A549 (cell line): Measurements from ENCODE around the gene PDZD4. TPM values are rescaled to one million over a fixed set of nuclear protein-coding genes. Genes with fewer than 3 reads are reported as not detected.
"Not testable (repeated sequence)": the region's sequence is repeated elsewhere in the genome, so short reads cannot be mapped to it uniquely, and the experiment has no call there.

Source experiments
- ATAC-seq, 2 experiments: fragments of 200-7000 bp in 1 of 2; fragments of >200 bp in 1 of 2; cut with Nextera tagmentation in 1 of 2; cut with Tn5 transposase in 1 of 2; 3 replicates each; pipeline versions ENCODE4 v1.8.0 to v1.9.1; 2018 to 2020; ENCODE audit warnings: mild to moderate bottlenecking in 1 of 2, moderate library complexity in 1 of 2
- CTCF ChIA-PET: fragments of 300-600 bp; sonication (Branson Sonifier 250); formaldehyde crosslinking; extraction: SDS; loops from one replicate; lab custom pipeline; 2021; ENCODE audit warnings: antibody characterized with exemption, inconsistent platforms; lab: Yijun Ruan, JAX
- POLR2A ChIA-PET: fragments of 350-600 bp; formaldehyde crosslinking; extraction: SDS; loops from one replicate; lab custom pipeline; 2021; ENCODE audit warnings: antibody characterized with exemption, inconsistent platforms; lab: Yijun Ruan, JAX
- DNase-seq, 2 experiments: peaks; one replicate each; pipeline versions ENCODE4 v3.0.0 to v3.0.0-alpha.2; 2011 to 2016; ENCODE audit warnings: low read depth in 1 of 2, low spot score in 1 of 2
- FAIRE-seq: peaks from 2 replicates; lab custom pipeline; 2011; peaks lifted over from hg19 to GRCh38; lab: Jason Lieb, UNC
- H3K27ac ChIP-seq, 2 experiments: fragments of >200 bp; sonication (Bioruptor Twin); formaldehyde crosslinking; 3 replicates each; pipeline ENCODE4 v1.5.1; 2016 to 2017
- H3K4me1 ChIP-seq: fragments of >200 bp; sonication (Bioruptor Twin); formaldehyde crosslinking; 3 replicates; pipeline ENCODE4 v1.6.1; 2016
- H3K4me2 ChIP-seq: fragments of >200 bp; sonication (Bioruptor Twin); formaldehyde crosslinking; 3 replicates; pipeline ENCODE4 v1.6.1; 2016
- H3K4me3 ChIP-seq: fragments of >200 bp; sonication (Bioruptor Twin); formaldehyde crosslinking; 3 replicates; pipeline ENCODE4 v1.5.1; 2016
- H3K9me3 ChIP-seq: fragments of >200 bp; sonication (Bioruptor Twin); formaldehyde crosslinking; 3 replicates; pipeline ENCODE4 v1.6.1; 2016
- CHD2 ChIP-seq: fragments of 150-350 bp; IDR thresholded peaks from 2 replicates; pipeline ENCODE4 v1.6.1; 2014; ENCODE audit warnings: low read length; ENCODE audit not compliant: partially characterized antibody
- CHD4 ChIP-seq: fragments of 200-600 bp; sonication (generic); IDR thresholded peaks from 2 replicates; pipeline ENCODE4 v1.6.1; 2016; ENCODE audit warnings: antibody characterized with exemption, mild to moderate bottlenecking, borderline replicate concordance
- GATA3 ChIP-seq: IDR thresholded peaks from 2 replicates; pipeline ENCODE4 v1.6.1; 2012; ENCODE audit warnings: borderline replicate concordance
- JUN ChIP-seq, 2 experiments: fragments of >200 bp; sonication (Bioruptor Twin); formaldehyde crosslinking; IDR thresholded peaks; 2 replicates in 1 of 2; 3 replicates in 1 of 2; pipeline ENCODE4 v1.6.1; 2016 to 2017
- KDM5A ChIP-seq: fragments of 200-600 bp; sonication (generic); IDR thresholded peaks from 2 replicates; pipeline ENCODE4 v1.6.1; 2016; ENCODE audit warnings: antibody characterized with exemption, mild to moderate bottlenecking
- MAFK ChIP-seq: fragments of 450-650 bp; IDR thresholded peaks from 2 replicates; pipeline ENCODE4 v1.6.1; 2014; ENCODE audit not compliant: partially characterized antibody
- MAZ ChIP-seq: fragments of 150-350 bp; IDR thresholded peaks from 2 replicates; pipeline ENCODE4 v1.6.1; 2014; ENCODE audit warnings: antibody characterized with exemption, low read depth, low read length, borderline replicate concordance
- MYC ChIP-seq: IDR thresholded peaks from 2 replicates; pipeline ENCODE4 v1.6.1; 2012; ENCODE audit warnings: mild to moderate bottlenecking, inconsistent platforms, low read length, improper control_type of control experiment, borderline replicate concordance
- NPAS2 ChIP-seq: fragments of 250-450 bp; sonication (Bioruptor Pico); IDR thresholded peaks from 2 replicates; pipeline ENCODE4 v1.8.0; 2022; ENCODE audit warnings: mild to moderate bottlenecking, moderate library complexity, borderline replicate concordance
- NR3C1 ChIP-seq: fragments of >200 bp; sonication (Bioruptor Twin); formaldehyde crosslinking; IDR thresholded peaks from 3 replicates; pipeline ENCODE4 v1.6.1; 2017
- POLR2A ChIP-seq: IDR thresholded peaks from 2 replicates; pipeline ENCODE4 v1.6.1; 2012; ENCODE audit warnings: mild to moderate bottlenecking, low read length
- POLR2AphosphoS2 ChIP-seq: conservative IDR thresholded peaks from 2 replicates; pipeline ENCODE4 v1.6.1; 2012; ENCODE audit warnings: low read length, improper control_type of control experiment, inconsistent platforms
- RAD21 ChIP-seq, 2 experiments: fragments of >200 bp in 1 of 2; sonication (Bioruptor Twin) in 1 of 2; formaldehyde crosslinking in 1 of 2; IDR thresholded peaks in 1 of 2; conservative IDR thresholded peaks in 1 of 2; 2 replicates in 1 of 2; 3 replicates in 1 of 2; pipeline ENCODE4 v1.6.1; 2012 to 2018; ENCODE audit warnings: inconsistent platforms in 1 of 2
- RARB ChIP-seq: fragments of 250-450 bp; sonication (Bioruptor Pico); IDR thresholded peaks from 2 replicates; pipeline ENCODE4 v1.8.0; 2021; ENCODE audit warnings: mild to moderate bottlenecking, moderate library complexity
- RFX5 ChIP-seq: fragments of 450-650 bp; IDR thresholded peaks from 2 replicates; pipeline ENCODE4 v1.7.1; 2014; ENCODE audit warnings: antibody characterized with exemption, mild to moderate bottlenecking, moderate library complexity
- RNF2 ChIP-seq: fragments of 200-600 bp; sonication (generic); IDR thresholded peaks from 2 replicates; pipeline ENCODE4 v1.6.1; 2016; ENCODE audit warnings: low read depth, mild to moderate bottlenecking, antibody characterized with exemption, moderate library complexity, borderline replicate concordance
- TFCP2L1 ChIP-seq: fragments of 250-450 bp; sonication (Bioruptor Pico); IDR thresholded peaks from 2 replicates; pipeline ENCODE4 v1.5.0; 2021; ENCODE audit warnings: mild to moderate bottlenecking
- WGBS: methylation state at CpG from one replicate; pipeline ENCODE4 v1.1.6; 2017; ENCODE audit errors: missing lambda C conversion rate; 5-methylcytosine and 5-hydroxymethylcytosine counted together
- polyA plus RNA-seq, 4 experiments: library from polyadenylated mRNA; depleted of rRNA in 3 of 4; stranded (reverse); fragments of >200 nt; fragmentation: RNase III in 1 of 4; extraction: RNeasy Plus Mini Kit Qiagen cat#74134 plus additional on column Dnase treatment in 1 of 4; gene quantifications; 2 replicates in 3 of 4; 3 replicates in 1 of 4; pipeline ENCODE4 v1.2.3, GENCODE V29; 2011 to 2017
- TF ChIP-seq, protein P1 (sequence below): IDR thresholded peaks from 2 replicates; pipeline ENCODE4 v1.6.1; 2012
- TF ChIP-seq, protein P2 (sequence below): fragments of >200 bp; sonication (Bioruptor Twin); formaldehyde crosslinking; IDR thresholded peaks from 3 replicates; pipeline ENCODE4 v1.5.1; 2016
- TF ChIP-seq, protein P3 (sequence below): fragments of 150-350 bp; IDR thresholded peaks from 2 replicates; pipeline ENCODE4 v1.6.1; 2014; ENCODE audit warnings: low read depth, mild to moderate bottlenecking, low read length

Gene PDZD4
- polyA plus RNA-seq, 2 of the 4 experiments (the other 2 are of a cell fraction), result 1.2 to 3.0 TPM

DNA sequence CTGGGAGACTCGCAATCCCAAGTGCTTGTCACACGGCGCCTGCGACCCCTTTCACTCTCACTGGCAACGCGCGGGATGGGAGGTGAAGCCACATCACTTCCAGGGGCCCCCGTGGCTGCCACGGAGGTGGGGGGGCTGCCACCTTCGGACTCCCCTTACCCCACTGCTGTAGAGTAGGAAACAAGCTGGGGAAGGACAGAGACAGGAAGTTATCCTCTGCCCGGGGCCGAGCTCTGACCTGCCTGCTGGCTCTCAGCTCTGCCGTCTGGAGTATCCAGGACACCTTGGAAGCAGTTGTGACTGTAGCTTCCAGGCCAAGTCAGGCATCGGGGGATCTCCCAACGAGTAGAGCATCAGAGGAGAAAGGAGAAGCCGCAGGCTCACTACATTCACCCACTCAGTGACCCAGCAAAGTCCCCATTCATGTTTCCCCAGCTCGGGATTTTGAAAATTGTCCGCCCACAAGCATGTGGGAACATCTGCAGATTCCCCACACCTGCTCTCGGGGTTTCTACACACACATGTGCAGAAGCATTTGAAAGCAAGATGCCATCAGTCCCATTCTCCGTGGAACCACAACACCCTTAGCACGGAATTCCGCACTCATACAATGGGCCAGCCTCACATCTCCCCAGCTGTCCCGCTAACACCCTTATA is 10.8 kb downstream of the PDZD4 start:
- Histone ChIP-seq H3K9me3 (no peaks in the 10 kb centered on the region), H3K4me1 (no peaks in the 10 kb centered on the region; the same call in 2 of the 3 replicates), H3K4me2 (peak overlapping the region; percentile 96)
- CTCF ChIA-PET, result interaction anchor here (1.2 to 2.5 kb wide), 3 partner anchors 22 to 210 kb away, joined by 3 to 6 read pairs (median 3); no protein-coding TSS in a partner anchor
- FAIRE-seq (no peak), ATAC-seq (peak in 1 of 2 experiments; percentile 59; a peak in 3 of 6 replicates)
- 55% methylated on average over 22 of the region's 23 CpGs for WGBS
- TF ChIP-seq JUN (IDR thresholded peaks at IDR 0.05), result no peak
- no peak for TF ChIP-seq RARB (CRISPR knock-in tag)
- TF ChIP-seq MYC, result no peak
- no peak for TF ChIP-seq TFCP2L1 (CRISPR knock-in tag)
- TF ChIP-seq POLR2AphosphoS2, result no peak
- no peak for TF ChIP-seq MAZ
- no peak for TF ChIP-seq RFX5
- TF ChIP-seq, all 56 proteins: peak for 0
- Histone ChIP-seq H3K27ac (peak overlapping the region; percentile 74 to 91), H3K4me3 (peak overlapping the region; percentile 55)
- DNase-seq, result no peak
- POLR2A ChIA-PET, result no interaction called here

DNA sequence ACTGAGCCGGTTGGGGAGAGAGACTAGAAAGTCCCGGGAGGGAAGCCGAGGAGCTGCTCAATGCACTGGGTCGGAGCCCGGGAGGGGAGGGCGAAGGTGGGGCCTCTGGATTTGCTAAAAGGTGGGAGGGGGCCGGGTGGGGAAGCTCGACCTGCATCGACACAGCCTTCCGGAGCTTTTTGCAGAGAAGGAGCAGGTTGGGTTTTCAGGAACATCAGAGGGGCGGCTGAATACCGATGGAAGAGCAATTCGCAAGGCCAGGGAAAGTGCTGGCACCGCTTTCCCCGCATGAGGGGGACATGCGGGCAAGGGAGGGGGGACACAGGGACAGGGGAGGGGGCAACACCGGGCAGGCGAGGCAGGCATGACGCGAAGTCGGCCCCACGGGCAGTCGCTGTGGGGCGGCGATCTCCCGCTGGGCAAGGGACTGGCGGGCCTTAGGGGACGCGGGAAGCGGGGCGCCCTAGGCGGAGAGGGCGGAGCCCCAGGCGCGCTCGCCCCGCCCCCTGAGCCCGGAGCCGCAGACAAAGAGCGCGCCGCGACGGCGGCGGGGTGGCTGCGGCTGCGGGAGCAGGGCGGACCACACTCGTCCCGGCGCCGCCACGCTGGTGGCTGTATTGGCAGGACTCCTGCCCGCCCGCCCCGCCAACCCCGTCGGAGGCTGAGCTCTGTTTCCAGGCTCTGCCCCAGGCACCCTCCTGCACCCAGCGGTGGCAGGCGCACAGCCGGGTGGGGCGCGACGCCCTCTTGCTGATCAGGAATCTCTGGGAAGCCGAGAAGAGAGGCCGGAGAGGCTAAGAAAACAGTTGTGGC is 11.6 kb downstream of the PDZD4 start:
- Histone ChIP-seq H3K4me1 (no peaks in the 10 kb centered on the region; the same call in 2 of the 3 replicates), H3K9me3 (no peaks in the 10 kb centered on the region), H3K4me2 (peak overlapping the region; percentile 96), H3K27ac (peak overlapping the region; percentile 74 to 91), H3K4me3 (peak overlapping the region; percentile 55)
- 56% methylated on average over 16 of the region's 67 CpGs for WGBS
- peak; percentile 85 to 92 for ATAC-seq
- TF ChIP-seq POLR2A (peak; percentile 61), CHD4 (no peak), MYC (no peak)
- ChIA-PET POLR2A (interaction anchor here (0.6 kb wide), 1 partner anchor 21 kb away, joined by 6 read pairs; no protein-coding TSS in a partner anchor), CTCF (interaction anchor here (1.1 to 2.5 kb wide), 5 partner anchors 22 to 209 kb away, joined by 3 to 10 read pairs (median 3); no protein-coding TSS in a partner anchor)
- peak in 1 of 2 experiments; percentile 57 for DNase-seq
- no peak for FAIRE-seq

DNA sequence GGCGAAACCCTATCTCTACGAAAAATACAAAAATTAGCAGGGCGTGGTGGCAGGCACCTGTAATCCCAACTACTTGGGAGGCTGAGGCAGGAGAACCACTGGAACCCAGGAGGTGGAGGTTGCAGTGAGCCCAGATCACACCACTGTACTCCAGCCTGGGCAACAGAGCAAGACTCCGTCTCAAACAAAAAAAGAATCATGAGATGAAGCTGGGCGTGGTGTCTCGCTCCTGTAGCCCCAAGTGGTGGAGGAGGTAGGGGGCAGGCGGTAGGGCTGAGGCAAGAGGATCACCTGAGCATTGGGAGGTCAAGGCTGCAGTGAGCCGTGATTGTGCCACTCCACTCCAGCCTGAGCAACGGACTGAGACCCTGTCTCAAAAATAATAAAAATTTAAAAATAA is 12.3 kb downstream of the PDZD4 start:
- not testable (repeated sequence) for ATAC-seq, H3K4me1 ChIP-seq, H3K27ac ChIP-seq, H3K9me3 ChIP-seq, H3K4me3 ChIP-seq, H3K4me2 ChIP-seq, FAIRE-seq, DNase-seq
- ChIA-PET CTCF (interaction anchor here (1.1 to 2.5 kb wide), 3 partner anchors 23 to 128 kb away, joined by 3 to 10 read pairs (median 6); no protein-coding TSS in a partner anchor), POLR2A (interaction anchor here (0.6 kb wide), 1 partner anchor 20 kb away, joined by 6 read pairs; no protein-coding TSS in a partner anchor)
- WGBS, result 89% methylated on average over 8 of the region's 9 CpGs

DNA sequence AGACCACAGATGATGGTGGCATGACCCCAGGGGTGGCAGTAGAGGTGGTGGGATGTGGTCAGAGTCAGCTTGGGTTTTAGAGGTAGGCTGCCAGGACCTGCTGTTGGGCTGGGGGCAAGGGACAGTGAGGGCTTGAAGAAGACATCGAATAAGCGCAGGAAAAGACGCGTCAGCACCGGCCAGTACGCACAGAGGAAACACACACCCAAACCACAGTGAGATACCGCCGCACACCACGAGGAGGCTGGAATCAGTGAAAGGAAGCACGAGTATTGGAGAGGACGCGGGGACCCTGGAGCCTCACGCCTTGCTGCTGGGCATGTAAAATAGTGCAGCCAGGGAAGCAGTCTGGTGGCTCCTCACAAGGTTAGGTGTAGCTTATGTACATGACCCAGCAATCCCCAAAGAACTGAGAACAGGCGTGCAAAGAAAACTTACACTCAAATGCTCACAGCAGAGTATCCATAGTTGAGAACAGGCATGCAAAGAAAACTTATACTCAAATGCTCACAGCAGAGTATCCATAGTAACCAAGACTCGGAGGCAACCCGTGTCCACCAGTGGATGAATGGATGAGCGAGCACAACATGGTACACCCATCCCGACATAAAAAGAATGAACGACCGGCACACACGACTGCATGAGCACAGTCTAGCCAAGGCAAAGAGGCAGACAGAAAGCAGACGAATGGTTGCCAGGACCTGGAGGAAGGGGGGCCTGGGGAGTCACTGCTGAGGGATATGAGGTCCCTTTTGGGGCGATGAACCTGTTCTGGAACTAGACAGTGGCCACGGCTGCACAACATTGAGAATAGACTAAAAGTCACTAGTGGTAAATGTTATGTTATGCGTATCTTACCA is 13.3 kb downstream of the PDZD4 start:
- Histone ChIP-seq H3K27ac (no peak overlapping the region), H3K4me1 (no peaks in the 10 kb centered on the region; the same call in 2 of the 3 replicates), H3K4me2 (no peak overlapping the region), H3K4me3 (no peak overlapping the region), H3K9me3 (no peaks in the 10 kb centered on the region)
- DNase-seq (no peak), FAIRE-seq (no peak), ATAC-seq (peak in 1 of 2 experiments; percentile 53; a peak in 3 of 6 replicates)
- ChIA-PET CTCF (interaction anchor here (0.8 to 2.5 kb wide), 6 partner anchors 8 to 129 kb away, joined by 3 to 10 read pairs (median 4); no protein-coding TSS in a partner anchor), POLR2A (no interaction called here)
- 76% methylated on average over 25 of the region's 25 CpGs for WGBS
- TF ChIP-seq, protein P1, sequence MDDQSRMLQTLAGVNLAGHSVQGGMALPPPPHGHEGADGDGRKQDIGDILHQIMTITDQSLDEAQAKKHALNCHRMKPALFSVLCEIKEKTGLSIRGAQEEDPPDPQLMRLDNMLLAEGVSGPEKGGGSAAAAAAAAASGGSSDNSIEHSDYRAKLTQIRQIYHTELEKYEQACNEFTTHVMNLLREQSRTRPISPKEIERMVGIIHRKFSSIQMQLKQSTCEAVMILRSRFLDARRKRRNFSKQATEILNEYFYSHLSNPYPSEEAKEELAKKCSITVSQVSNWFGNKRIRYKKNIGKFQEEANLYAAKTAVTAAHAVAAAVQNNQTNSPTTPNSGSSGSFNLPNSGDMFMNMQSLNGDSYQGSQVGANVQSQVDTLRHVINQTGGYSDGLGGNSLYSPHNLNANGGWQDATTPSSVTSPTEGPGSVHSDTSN, result no peak
- TF ChIP-seq NPAS2 (CRISPR knock-in tag) (no peak), GATA3 (no peak), MAFK (no peak), POLR2AphosphoS2 (no peak), KDM5A (no peak), RARB (CRISPR knock-in tag) (no peak), NR3C1 (no peak), RAD21 (conservative IDR thresholded peaks at IDR 0.05 in 1 of 2, IDR thresholded peaks at IDR 0.05 in 1 of 2) (no peak), RNF2 (no peak), CHD2 (no peak)
- TF ChIP-seq, protein P2, sequence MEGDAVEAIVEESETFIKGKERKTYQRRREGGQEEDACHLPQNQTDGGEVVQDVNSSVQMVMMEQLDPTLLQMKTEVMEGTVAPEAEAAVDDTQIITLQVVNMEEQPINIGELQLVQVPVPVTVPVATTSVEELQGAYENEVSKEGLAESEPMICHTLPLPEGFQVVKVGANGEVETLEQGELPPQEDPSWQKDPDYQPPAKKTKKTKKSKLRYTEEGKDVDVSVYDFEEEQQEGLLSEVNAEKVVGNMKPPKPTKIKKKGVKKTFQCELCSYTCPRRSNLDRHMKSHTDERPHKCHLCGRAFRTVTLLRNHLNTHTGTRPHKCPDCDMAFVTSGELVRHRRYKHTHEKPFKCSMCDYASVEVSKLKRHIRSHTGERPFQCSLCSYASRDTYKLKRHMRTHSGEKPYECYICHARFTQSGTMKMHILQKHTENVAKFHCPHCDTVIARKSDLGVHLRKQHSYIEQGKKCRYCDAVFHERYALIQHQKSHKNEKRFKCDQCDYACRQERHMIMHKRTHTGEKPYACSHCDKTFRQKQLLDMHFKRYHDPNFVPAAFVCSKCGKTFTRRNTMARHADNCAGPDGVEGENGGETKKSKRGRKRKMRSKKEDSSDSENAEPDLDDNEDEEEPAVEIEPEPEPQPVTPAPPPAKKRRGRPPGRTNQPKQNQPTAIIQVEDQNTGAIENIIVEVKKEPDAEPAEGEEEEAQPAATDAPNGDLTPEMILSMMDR, result no peak
- TF ChIP-seq, protein P3, sequence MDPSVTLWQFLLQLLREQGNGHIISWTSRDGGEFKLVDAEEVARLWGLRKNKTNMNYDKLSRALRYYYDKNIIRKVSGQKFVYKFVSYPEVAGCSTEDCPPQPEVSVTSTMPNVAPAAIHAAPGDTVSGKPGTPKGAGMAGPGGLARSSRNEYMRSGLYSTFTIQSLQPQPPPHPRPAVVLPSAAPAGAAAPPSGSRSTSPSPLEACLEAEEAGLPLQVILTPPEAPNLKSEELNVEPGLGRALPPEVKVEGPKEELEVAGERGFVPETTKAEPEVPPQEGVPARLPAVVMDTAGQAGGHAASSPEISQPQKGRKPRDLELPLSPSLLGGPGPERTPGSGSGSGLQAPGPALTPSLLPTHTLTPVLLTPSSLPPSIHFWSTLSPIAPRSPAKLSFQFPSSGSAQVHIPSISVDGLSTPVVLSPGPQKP, result no peak
